NCI-H446 (cell line): Measurements from ENCODE around the gene DGKD.
"Not testable (repeated sequence)": the region's sequence is repeated elsewhere in the genome, so short reads cannot be mapped to it uniquely, and the experiment has no call there.

Experiments used
- DNase-seq, 2 experiments: peaks; one replicate each; lab custom pipeline; 2025; lab: John Stamatoyannopoulos, UW

DGKD gene, protein sequence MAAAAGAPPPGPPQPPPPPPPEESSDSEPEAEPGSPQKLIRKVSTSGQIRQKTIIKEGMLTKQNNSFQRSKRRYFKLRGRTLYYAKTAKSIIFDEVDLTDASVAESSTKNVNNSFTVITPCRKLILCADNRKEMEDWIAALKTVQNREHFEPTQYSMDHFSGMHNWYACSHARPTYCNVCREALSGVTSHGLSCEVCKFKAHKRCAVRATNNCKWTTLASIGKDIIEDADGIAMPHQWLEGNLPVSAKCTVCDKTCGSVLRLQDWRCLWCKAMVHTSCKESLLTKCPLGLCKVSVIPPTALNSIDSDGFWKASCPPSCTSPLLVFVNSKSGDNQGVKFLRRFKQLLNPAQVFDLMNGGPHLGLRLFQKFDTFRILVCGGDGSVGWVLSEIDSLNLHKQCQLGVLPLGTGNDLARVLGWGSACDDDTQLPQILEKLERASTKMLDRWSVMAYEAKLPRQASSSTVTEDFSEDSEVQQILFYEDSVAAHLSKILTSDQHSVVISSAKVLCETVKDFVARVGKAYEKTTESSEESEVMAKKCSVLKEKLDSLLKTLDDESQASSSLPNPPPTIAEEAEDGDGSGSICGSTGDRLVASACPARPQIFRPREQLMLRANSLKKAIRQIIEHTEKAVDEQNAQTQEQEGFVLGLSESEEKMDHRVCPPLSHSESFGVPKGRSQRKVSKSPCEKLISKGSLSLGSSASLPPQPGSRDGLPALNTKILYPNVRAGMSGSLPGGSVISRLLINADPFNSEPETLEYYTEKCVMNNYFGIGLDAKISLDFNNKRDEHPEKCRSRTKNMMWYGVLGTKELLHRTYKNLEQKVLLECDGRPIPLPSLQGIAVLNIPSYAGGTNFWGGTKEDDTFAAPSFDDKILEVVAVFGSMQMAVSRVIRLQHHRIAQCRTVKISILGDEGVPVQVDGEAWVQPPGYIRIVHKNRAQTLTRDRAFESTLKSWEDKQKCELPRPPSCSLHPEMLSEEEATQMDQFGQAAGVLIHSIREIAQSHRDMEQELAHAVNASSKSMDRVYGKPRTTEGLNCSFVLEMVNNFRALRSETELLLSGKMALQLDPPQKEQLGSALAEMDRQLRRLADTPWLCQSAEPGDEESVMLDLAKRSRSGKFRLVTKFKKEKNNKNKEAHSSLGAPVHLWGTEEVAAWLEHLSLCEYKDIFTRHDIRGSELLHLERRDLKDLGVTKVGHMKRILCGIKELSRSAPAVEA

DNA sequence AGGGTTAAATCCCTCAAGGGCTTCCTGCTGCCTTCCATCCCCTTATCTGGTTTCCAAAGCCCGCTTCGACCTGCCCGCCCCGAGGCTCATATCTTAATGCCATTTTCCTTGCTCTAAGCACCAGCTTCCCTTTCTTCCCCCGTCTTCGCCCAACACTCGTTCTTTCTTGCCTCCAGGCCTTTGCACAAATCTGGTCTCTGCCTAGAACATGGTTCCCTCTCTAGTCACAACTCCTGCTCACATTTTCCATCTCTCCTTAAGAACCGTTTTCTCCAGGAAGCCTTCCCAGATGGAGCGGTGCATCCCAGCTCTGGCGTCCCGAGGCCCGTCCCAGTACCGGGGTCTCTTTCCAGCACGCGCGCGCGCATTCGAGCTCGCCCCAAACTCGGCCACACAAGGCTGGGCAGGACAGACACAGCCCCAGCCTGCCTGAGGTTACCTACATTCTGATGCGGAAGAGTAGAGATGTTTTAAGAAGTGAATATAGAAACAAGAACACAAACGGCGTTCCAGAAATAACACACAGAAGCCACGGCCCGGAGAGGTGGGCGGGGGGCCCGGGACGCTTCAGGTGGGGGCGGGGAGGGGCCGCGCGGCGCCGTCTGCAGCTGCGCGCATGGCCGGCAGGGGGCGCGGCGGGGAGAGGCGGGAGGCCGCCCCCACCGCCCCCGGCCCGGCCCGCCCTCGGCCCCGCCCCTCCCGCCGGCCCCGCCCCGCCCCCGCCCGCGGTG lies at the start of gene DGKD:
Gene DGKD (plus strand): TSS at position 726 of the 731 bp plus-strand sequence. CDS start 25 bp downstream, outside the sequence.
- peak in 1 of 2 experiments; percentile 59 for DNase-seq

DNA sequence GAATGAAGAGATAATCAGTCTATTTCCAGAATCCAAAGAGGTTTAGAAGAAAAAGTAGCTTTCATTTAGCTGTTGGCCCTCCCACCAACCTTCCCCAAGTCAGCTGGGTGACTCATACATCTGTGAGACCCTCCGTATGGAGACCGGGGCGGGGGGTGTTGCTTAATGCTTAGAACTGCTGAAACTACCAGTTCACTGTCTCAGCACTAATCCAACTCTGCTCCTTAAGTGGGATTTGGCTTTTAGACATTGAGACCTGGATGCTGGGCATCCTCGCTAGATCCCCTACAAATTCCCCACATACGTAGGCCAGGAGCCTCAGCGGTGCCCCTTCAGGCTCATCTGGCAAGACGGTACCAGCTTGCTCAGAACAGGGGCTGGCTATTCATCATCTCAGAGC lies 46.7 kb upstream of the DGKD start, which contains the start of gene SAG:
Gene SAG (plus strand): TSS at position 252 of the 400 bp plus-strand sequence. CDS start 1,374 bp downstream, outside the sequence.
- DNase-seq: no peak

DNA sequence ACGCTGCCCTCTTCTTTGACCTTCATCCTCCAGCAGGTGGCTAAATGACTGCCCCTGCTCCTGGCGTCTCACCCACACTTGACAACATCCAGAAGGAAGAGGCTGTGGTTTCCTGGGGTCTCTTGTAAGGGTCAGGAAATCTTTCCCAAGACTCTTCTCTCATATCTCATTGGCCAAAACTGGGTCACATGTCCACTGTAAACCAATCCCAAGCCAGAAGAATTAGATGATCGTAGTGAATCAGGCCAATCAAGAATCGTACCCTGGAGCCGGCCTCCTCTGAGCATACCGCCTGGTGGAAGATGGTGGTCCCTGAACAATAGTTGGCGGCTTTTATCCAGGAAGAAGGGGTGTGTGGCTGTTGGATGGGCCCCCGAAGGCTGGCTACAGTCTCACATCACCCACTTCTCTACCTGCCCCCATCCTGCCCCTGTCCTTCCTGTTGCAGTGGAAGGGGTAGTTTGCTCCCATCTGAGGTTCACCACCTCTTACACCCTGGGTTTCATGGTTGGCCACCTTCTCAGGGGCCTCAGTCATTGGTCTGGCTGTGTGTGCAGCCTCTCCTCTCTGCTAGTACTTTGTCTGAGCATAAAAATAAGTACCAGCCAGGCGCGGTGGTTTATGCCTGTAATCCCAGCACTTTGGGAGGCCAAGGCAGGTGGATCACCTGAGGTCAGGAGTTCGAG lies 42.9 kb upstream of the DGKD start:
- no peak for DNase-seq

DNA sequence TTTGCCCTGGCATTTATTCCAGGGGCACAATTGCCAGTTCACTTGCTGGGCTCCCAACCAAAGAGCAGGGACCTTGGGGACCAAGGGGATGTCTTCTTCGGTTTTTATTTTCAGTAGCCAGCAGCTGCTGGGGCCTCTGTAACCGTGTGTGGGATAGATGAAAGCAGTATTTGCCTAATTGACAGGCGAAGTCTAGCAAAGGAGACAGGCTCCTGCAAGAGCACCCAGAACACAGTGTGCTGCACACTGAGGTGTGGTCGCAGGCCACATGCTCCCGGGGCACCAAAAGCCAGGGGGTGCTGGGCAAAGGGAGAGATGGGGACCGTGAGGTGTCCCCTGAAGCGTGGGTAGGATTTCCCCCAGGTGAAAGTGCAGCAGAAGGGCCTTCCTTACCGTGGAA lies 41.4 kb upstream of the DGKD start:
- DNase-seq: no peak

DNA sequence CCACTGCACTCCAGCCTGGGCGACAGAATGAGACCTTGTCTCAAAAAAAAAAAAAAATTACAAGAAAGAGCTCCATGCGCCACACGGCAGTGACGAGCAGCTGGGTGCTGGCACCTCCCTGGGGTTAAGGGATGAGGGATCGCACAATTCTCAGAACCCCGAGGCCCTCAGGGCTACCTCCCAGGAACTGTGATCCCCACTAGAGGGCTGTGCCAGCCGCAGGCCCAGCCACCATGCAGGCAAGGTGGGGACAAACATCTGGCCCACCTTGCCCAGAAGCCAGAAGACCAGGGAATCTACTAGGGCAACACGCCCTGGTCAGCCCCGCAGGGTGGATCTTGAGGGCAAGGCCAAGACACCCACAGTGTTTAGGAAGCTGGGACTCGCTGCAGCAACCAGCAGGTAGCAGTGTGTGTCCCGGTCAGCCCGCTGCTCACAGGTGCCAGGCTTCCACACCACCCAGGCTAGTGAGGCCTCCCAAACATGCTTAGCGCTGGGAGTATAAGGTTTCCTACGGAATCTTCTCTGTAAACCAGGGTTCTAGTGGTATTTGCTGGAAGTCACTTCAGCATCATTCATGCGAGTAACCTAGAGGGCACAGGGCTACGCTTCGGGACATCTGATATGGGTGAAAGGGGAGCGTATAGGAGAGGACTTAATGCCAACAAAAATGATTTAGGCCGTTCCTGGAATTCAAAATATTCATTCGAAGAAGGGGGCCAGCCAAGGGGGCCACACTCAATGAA lies 39.9 kb upstream of the DGKD start:
- no peak for DNase-seq

DNA sequence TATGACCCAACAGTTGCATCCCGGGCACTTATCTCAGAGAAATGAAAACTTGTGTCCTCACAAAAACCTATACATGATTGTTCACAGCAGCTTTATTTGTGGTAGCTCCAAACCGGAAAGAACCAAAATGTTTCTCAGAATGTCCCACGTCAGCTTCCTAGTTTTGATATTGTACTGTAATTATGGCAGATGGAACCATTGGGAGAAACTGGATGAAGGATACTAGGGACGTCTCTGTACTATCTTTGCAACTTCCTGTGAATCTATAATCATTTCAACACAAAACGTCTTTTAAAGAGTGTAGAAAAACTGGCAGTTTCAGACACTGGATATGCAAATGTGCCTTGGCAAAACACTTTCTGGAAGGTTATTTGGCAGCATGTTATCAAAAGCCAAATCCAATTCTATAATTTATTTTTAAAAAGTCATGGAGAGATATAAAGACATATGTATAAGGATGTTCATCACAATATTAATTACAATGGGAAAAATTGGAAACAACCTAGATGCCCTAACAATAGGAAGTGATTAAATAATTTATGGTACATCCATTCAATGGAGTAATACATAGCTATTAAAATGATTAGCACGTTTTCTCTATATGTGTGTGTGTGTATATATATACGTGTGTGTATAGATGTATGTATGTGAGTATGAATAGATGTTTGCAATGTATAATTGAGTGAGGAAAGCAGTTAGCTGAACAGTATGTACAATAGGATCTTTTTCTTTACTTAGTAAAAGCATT lies 36.9 kb upstream of the DGKD start:
- no peak for DNase-seq

DNA sequence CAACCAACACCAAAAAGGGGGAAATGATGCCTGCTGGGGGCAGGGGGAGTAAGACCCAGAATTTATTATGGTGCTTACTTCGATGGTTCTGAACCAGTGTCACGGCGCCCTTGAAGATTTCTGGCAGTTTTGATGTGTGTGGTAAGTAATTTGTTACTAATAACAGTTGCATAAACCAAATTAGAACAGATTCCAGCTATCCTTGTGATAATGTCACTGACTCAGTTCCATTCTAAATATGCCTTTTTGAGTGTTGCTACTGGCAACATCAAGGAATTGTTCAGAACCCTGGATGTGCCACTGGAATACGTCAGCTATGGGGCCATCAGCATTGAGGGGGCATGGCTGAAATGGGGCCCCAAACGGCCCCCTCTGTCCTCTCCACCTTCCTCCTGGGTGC lies 35.0 kb upstream of the DGKD start:
- DNase-seq: no peak

DNA sequence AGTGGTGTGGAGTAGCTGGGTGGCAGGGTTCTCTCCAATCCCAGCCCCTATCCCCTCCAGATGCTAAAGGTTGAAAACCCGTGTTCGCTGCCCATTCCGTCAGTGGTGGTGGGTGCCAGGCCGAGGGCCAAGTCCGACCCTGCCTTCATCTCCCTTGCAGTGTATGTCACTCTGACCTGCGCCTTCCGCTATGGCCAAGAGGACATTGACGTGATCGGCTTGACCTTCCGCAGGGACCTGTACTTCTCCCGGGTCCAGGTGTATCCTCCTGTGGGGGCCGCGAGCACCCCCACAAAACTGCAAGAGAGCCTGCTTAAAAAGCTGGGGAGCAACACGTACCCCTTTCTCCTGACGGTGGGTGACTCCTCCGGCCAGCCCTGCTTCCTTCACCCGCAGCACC lies 33.8 kb upstream of the DGKD start:
- DNase-seq: no peak

DNA sequence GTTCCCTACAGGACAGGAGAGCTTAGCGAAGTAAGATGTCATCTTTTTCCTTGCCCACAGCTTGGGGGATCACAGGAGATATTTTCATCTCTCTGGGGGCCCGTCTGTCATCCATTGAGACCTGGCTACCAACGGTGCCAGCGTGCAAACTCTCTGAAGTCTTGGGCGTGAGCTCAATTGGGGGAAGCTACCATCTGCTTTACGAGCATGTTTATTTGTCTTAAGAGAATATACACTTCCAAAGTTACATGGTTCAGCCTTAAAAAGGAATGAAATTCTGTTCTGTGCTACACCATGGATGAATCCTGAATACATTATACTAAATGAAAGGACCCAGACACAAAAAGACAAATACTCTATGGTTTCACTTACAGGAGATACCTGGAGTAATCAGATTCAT lies 33.1 kb upstream of the DGKD start:
- DNase-seq: peak in 1 of 2 experiments; percentile 11

DNA sequence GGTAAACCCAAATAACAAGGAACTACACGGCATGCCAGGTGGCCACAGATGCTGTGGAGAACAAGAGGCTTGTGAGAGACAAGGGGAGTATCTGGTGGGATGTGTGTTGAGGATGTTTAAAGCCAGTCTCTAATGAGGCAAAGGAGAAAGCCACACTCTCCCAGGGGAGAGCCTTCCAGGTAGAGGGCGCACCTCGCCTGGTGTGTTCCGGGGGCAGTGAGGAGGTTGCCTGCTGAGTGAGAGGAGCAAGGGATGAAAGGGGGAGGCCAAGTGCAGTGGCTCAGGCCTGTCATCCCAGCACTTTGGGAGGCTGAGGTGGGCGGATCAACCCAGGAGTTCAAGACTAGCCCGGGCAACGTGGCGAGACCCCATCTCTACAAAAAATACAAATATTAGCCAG lies 30.4 kb upstream of the DGKD start:
- DNase-seq: no peak

DNA sequence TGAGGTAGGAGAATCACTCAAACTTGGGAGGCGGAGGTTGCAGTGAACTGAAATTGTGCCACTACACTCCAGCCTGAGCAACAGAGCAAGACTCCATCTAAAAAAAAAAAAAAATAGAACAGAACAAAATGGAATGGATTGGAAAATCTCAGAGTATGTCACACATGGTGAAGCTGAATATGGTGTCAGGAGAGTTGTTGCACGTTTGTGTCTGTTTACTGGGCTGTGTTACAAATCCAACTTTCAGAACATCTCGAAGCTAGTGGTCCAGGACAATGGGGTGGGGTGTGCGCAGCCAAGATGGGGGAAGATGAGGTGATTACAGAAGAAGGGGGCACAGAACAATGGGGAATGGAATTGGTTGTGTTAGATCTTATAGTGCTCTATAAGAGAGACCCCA lies 29.0 kb upstream of the DGKD start:
- no peak for DNase-seq

DNA sequence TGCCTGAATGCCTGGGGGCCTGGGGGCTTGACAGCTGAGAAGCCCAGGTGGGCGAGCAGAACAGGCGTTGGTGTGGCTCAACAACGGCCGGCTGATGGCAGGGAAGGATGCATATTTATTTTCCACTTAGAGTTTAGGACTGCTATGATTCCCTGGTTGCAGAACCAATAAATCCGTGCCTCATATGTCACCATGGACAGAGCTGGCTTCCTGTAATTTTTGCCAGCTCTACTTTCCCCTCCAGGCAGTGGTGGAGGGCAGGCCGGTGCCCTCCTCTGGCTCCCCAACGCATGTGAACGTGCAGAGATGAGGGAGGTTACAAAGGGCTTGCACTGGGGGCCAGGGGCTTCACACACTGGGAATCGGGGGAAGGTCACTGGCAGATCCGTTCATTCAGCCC lies 28.5 kb upstream of the DGKD start:
- DNase-seq: no peak

DNA sequence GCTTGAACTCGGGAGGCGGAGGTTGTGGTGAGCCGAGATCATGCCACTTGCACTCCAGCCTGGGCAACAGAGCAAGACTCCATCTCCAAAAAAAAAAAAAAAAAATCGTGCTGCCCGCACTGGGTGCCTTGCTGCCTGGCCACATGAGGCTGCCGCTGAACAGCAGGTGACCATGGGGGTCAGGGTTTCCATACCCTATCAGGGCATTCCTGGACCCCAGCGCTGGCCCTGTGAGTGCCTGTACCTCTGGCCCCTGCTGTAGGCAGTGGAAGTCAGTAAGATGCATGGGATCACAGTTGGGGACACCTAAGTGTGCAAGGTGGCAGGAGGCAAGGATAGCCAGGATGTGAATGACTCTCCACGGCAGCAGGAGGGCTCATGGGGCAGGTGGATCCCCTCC lies 27.8 kb upstream of the DGKD start:
- DNase-seq: no peak

DNA sequence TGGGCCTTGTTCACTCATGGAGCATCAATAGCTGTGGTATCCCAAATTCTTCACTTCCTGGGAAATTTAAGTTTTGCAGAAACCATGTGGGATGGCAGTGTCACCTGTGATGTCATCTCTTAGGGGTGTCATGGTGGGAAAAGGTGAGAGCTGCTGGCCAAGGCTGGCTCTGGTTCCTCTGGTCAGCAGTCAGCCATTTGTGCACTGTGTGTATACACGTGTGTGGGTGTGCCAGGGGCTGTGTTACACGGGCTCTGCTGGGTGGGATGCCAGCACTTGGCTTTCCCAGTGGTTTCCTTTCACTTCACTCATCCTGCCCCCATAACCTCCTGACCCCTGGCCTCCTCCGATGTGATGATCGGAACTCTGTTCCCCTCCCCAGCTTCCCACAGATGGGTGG lies 25.4 kb upstream of the DGKD start:
- DNase-seq: no peak

DNA sequence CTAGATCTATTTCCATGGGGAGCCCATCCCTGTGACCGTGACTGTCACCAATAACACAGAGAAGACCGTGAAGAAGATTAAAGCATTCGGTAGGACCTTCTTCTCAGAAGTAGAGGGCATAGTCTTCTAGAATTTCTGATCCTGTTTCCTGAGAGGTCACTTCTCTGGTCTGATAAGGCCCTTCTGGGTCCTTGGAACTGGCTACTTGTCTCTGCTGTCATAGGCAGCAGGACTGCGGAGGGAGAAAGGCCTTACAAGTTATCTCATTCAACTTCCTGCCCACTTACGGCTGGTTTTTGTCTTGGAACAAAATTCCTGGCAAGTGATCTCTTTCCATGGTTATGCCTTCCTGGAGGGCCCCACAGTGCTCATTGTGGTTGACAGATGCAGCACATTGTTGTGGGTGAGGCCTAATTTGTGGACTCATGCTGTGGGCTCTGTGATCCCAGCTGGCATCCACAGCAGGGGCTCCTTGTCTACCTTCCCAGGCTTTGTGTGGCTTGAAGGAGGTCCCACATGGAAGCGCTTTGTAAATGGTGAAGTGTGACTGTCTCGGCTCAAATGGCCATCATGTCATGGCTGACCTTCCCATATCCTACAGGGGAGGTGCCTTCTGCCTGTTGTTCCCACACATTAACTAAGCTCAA lies 24.7 kb upstream of the DGKD start:
- DNase-seq: peak in 1 of 2 experiments; percentile 71

DNA sequence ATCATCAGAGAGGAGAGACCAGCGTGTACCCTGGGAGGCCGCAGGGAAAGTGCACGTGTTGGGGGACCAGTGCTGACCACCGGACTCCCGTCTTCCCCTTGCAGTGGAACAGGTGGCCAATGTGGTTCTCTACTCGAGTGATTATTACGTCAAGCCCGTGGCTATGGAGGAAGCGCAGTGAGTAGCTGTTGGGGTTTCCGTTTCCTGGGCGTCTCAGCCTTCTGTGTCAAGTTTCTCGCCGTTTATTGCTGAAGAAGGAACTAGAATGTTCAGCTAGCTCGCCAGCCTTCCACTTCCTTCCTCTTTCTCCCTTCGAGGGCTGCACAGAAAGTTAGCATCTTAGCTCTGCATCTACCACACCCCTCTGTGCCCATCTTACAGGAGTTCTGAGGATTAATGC lies 22.8 kb upstream of the DGKD start:
- DNase-seq: no peak

DNA sequence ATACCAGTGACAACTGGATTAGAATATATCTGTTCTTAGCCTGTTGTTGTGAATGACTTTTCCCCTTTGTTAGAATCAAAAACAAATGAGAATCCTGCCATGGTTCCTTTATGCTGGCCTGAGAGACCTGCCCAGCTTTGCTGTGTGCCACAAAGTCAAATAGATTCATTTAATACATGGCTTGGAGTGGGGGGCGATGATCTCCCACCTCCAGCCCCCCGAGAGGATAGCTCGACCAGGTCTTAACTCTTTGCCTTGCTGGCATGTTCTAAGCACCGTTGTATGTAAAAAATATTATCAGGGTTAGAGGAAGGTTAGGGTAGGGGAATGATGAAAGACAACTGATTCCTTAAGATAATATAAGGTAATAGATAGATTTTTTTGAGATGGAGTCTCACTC lies 22.2 kb upstream of the DGKD start:
- no peak for DNase-seq

DNA sequence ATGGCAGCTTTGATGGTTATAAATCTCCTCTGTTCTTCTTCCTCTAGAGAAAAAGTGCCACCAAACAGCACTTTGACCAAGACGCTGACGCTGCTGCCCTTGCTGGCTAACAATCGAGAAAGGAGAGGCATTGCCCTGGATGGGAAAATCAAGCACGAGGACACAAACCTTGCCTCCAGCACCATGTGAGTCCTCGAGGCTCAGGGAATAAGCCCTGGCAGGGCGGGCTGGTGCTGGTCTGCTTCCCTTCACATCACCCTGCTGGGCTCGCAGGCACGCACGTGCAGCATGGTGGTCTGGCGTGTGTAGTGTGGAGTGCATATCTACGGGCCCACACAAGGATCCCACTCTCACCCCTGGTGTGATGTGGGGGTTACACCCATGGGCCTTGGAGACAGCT lies 19.4 kb upstream of the DGKD start:
- no peak for DNase-seq

DNA sequence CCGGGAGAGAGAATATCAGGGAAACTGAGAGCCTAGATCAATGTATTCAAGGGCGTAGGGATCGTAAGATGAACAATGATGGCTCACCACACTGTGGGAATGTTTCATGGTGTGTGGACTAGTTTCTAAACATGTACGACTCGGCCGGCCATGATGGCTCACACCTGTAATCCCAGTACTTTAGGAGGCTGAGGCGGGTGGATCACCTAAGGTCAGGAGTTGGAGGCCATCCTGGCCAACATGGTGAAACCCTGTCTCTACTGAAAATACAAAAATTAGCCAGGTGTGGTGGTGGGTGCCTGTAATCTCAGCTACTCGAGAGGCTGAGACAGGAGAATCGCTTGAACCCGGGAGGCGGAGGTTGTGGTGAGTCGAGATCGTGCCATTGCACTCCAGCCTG lies 18.2 kb upstream of the DGKD start:
- DNase-seq: not testable (repeated sequence)
